Activated CD4-positive, alpha-beta T cell treated with anti-CD3 and anti-CD28 coated beads for 48 hours (primary cell): ENCODE results near the gene IFT57.

Source experiments
- DNase-seq: peaks from one replicate; pipeline ENCODE4 v3.0.0-alpha.2; 2020

The IFT57 gene

DNA sequence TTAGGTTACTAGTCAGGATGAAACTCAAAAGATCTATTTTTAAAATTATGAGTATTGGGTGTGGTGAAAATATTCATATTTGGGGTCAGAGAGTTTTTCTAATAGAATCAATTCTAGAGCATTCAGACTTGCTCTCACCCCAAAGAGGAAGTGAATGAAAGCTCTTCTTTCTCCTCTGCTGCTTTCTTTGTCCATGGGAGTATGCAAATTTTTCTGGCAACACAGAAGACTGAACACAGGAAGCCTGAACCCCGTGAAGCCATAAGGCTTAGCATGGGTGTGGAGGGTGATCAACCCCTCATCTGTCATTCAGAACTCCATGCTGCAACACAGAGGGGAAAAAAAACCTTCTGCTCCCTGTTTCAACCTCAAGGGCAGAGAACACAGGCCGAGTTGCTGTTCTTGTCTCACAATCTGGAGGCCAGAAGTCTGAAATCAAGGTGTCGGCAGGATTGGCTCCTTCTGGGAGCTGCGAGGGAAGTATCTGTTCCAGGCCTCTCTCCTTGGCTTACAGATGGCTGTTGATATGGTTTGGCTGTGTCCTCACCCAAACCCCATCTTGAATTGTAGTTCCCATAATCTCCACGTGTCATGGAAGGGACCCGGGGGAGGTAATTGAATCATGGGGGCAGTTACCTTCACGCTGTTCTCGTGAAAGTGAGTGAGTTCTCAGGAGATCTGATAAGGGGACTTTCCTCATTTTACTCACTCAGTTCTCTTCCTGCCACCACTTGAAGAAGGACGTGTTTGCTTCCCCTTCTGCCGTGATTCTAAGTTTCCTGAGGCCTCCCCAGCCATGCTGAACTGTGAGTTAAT, 97.7 kb downstream of the IFT57 start:
- DNase-seq = peak; percentile 81

DNA sequence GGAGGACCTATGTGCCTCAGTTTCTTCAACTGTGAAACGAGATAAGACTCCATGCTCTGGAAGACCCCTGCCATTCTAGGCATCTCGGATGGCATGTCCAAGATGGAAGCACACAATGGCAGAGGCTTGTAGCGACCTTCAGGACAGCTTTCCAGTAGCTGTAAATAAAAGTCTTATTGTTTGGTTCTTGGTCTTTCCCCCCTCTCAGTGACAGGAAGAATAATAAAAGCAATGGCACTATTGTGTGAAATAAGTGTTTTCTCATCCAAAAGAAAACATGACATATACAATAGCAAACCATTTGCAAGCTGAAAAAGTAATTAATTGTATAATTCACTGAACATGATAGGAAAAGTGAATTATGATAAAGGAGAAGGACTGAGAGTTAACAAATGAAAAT, 98.9 kb downstream of the IFT57 start:
- DNase-seq = no peak

DNA sequence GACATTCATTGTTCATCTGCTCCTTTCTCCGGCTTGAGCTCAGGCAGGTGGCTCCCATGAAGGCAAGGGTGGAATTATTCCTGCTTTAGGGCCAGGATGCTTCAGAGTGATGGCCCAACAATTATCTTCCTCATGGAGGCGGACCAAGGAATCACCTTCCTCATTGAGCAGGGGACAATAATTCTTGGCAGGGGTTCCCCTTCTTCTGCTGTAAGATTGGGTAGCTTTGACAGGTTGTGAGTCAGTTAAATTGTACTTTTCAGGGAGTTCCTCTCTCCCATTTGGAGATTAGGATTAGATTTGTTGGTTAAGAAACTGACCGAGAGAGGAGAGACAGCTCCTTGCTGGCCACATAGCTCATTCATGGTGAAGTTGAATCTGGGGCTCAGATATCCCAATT, 99.9 kb downstream of the IFT57 start:
- no peak for DNase-seq

DNA sequence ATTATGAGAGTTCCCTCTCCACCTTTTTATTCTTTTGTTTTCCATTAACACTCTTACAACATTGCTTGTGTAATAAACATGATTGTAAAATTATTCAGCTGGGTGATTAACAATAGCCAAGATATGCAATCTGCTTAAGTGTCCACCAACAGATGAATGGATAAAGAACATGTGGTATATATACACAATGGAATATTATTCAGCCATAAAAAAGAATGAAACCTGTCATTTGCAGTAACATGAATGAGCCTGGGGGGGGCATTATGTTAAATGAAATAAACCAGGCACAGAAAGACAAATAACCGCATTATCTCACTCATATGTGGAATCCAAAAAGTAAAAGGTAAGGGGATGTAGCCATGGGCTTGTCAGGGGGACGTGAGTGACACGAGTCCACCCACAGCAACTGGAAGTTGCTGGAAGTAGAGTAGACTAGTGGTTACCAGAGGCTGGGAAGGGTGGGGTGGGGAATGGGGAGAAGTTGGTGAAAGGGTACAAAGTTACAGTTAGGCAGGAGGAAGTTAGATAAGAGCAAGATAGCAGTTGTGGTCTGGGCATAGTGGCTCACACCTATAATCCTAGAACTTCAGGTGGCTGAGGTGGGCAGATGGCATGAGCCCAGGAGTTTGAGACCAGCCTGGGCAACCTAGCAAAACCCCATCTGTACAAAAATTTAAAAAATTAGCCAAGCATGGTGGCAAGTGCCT, 102.7 kb downstream of the IFT57 start:
- DNase-seq = no peak

DNA sequence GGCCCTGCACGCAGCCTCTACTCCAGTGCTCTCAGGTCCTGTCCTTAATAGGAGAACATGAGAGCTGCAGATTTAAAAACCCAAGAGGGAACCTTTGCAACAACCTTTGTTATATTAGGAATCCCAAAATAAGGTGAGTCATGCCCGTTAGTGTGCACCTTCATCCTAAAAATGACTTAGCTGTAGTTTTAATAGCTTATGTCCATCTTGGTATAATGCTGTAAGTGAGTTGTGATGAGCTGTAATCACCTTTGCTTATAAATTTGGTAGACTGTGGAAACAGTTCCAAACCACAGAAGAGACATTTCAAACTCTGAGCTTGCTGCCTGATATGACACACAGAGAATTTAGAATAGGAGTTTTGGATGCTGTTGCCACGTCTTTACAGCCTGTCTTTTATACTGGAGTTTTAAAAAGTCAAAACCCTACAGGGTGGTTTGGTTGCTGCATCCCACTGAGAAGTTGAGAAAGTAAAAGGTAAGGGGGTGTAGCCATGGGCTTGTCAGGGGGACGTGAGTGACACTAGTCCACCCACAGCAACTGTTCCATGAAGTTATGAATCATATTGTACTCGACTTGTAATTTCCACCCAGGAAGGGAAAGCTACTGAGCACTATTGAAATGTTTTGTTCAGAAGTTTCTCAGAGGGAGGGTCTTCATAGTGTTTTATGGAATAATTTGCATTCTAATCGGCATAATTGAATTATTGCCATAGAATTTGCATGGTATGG, 104.0 kb downstream of the IFT57 start:
- DNase-seq = peak; percentile 39

DNA sequence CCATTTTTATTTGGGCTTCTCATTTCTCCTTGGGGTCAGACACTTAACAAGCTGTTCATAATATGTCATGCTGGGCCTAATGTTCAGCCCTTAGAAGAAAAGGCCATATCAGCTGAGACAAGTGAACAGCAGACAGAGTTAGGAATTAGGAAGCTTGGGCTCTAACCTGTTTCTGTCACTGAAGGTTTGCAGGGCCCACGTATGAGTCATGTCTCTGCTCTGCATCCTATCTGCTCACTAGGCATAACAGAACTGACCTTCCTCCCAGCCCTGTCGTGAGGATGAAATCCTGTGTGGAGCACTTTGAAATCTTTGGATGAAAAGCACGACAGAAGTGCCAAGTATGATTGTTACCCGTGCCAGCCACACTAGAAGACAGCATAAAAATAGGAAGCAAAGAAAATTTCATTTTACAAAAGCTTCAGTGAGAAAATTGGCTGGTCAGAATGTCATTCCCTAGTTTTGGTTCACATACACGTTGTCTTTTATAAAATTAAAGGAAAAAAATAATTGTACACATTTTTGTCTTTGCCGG, 104.9 kb downstream of the IFT57 start:
- no peak for DNase-seq

DNA sequence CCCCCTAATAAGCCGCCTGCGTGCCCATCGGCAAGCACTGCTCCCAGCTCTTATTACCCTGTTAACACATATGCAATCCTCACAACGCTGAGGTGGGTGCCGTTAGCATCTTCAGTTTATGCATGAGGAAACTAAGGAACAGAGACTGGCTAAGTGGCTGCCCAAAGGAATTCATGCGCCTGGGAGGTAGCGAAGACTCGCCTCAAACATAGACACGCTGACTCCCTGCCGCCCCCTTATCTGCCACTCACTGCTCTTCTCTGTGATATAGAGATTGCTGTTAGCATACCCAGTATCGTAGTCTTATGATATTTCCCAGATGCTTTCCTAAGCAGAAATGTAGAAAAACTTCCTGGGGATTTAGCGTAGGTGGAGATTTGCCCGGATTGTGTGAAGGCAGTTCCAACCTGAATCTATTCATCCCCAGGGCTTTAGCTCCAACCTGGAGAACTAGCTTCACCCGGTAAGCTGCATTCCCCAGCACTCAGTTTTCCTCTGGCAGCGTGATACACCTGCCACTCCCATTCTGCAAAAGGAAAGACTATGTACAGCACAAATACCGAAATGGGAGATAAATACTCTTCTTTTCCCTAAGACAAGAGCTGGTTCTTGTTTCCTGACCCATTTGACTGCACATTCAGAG, 107.7 kb downstream of the IFT57 start:
- DNase-seq = no peak

DNA sequence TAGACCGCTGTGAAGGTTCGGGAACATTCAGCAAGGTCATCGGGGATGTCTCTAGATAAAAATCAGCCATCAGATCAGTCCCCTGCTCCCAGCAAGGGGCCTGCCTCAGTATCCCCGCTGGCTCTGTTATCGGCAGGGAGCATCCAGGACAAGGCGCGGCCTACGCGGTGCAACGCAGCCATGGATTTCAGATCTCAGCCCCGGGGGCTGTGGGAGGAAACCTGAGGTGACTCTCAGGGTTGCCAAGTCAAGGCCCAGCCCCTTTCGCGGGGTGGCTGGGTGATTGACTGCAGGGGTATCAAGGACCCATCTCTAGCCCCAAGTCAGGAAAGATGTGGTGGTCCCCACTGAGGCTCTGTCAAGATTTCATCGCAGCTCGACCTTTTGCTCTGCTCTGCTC, 108.2 kb downstream of the IFT57 start:
- no peak for DNase-seq

DNA sequence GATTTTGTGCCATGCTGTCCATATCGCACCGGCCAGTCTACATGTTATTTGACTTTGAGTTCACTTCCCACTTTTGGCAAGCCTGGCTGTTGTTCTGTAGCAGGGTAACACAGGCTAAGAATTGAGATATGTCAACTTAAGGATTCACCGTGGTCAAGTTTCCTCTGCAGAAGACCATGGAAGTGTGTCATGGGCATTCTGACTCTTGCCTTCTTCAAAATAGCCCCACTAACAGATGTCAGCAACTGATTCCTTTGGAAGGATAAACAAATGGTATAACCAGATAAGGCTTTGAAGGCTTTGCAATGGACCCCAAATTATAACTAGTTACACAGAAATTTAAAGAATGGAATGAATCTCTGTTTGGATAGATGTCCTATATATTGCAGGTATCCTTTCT, 111.3 kb downstream of the IFT57 start:
- no peak for DNase-seq
